SU-DHL-6 (cell line): Measurements from ENCODE around the gene NR2F2.

Experiments used
- H2AFZ ChIP-seq: fragments of 200-600 bp; sonication (generic); 2 replicates; pipeline ENCODE4 v1.6.1; 2014; ENCODE audit warnings: low read depth, mild to moderate bottlenecking, moderate library complexity, mixed read lengths, antibody characterized with exemption, low read length; ENCODE audit not compliant: severe bottlenecking
- H3F3A ChIP-seq: fragments of 200-600 bp; shearing (Covaris generic); 2 replicates; pipeline ENCODE4 v1.6.0; 2016; ENCODE audit warnings: antibody characterized with exemption, mild to moderate bottlenecking; ENCODE audit not compliant: insufficient read depth
- H3K27ac ChIP-seq: fragments of 200-600 bp; sonication (generic); 2 replicates; pipeline ENCODE4 v1.5.1; 2016; ENCODE audit warnings: low read depth, mild to moderate bottlenecking, low read length, moderate library complexity, mixed read lengths
- H3K27me3 ChIP-seq: fragments of 200-600 bp; sonication (generic), shearing (Covaris generic); 2 replicates; pipeline ENCODE4 v1.6.0; 2014; ENCODE audit warnings: mild to moderate bottlenecking, low read length
- H3K36me3 ChIP-seq: fragments of 200-600 bp; sonication (generic); 2 replicates; pipeline ENCODE4 v1.6.1; 2014; ENCODE audit warnings: mild to moderate bottlenecking, low read length, mixed read lengths
- H3K4me2 ChIP-seq: fragments of 300-600, 200-600 bp; shearing (Covaris generic), sonication (generic); 2 replicates; pipeline ENCODE4 v1.6.0; 2014; ENCODE audit warnings: low read length, low read depth, mild to moderate bottlenecking; ENCODE audit not compliant: poor library complexity, severe bottlenecking
- H3K4me3 ChIP-seq: fragments of 200-600 bp; sonication (generic); 2 replicates; pipeline ENCODE4 v1.5.1; 2014; ENCODE audit warnings: antibody characterized with exemption, low read length, mild to moderate bottlenecking, mixed read lengths; ENCODE audit not compliant: insufficient read depth, poor library complexity, severe bottlenecking
- H3K79me2 ChIP-seq: fragments of 200-600 bp; sonication (generic); 2 replicates; pipeline ENCODE4 v1.6.1; 2014; ENCODE audit warnings: mild to moderate bottlenecking, low read length, moderate library complexity; ENCODE audit not compliant: insufficient read depth
- H3K9ac ChIP-seq: fragments of 200-600 bp; sonication (generic); 2 replicates; pipeline ENCODE4 v1.7.0; 2014; ENCODE audit warnings: mild to moderate bottlenecking, low read length
- H3K9me2 ChIP-seq: fragments of 200-600 bp; sonication (generic); replicated peaks from 2 replicates; pipeline ENCODE4 v1.6.1; 2014; ENCODE audit warnings: low read length; ENCODE audit not compliant: insufficient read depth
- H3K9me3 ChIP-seq: fragments of 200-600 bp; sonication (generic); 2 replicates; pipeline ENCODE4 v1.6.1; 2014; ENCODE audit warnings: low read length, mixed read lengths; ENCODE audit not compliant: insufficient read depth
- H4K20me1 ChIP-seq: fragments of 200-600 bp; sonication (generic); 2 replicates; pipeline ENCODE4 v1.6.1; 2014; ENCODE audit warnings: low read depth, mild to moderate bottlenecking, antibody characterized with exemption, low read length, moderate library complexity, mixed read lengths
- EZH2phosphoT487 ChIP-seq: fragments of 200-600 bp; sonication (generic), shearing (Covaris generic); conservative IDR thresholded peaks from 2 replicates; pipeline ENCODE4 v1.6.1; 2018; ENCODE audit warnings: mild to moderate bottlenecking, antibody characterized with exemption, low read length, moderate library complexity, mixed read lengths
- TF ChIP-seq, protein P1 (sequence below): fragments of 200-600 bp; sonication (generic); IDR thresholded peaks from one replicate; pipeline ENCODE4 v1.5.1; 2017; ENCODE audit warnings: antibody characterized with exemption, mild to moderate bottlenecking, low read length, moderate library complexity; ENCODE audit not compliant: insufficient read depth, poor library complexity, severe bottlenecking

The NR2F2 gene

DNA sequence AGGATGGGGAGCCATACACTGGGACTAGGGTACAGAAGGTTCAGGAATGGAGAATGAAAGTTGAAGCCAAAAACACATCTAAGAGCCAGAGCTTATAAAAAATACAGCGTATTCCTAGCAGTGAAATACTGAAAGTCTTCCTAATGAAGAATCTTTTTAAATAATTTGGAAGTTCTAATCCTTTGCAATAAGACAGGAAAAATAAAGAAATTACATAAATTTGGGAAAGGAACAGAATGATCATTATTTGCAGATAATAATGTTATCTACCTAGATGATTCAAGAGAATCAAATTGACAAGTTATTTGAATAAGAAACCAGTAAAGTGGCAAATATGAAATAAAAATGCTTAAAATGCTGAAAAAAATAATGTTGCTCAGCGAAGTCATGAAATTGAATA lies 32.3 kb upstream of the NR2F2 start:
- Histone ChIP-seq H3K79me2 (no peaks in the 10 kb centered on the region), H3K27ac (no peak overlapping the region), H3K9ac (no peak overlapping the region), H3K9me3 (no peaks in the 10 kb centered on the region; the same call in 1 of the 2 replicates), H4K20me1 (no peaks in the 10 kb centered on the region), H3K4me2 (no peak overlapping the region), H3K4me3 (no peak overlapping the region), H3K27me3 (no peaks in the 10 kb centered on the region; the same call in 1 of the 2 replicates), H2AFZ (no peak overlapping the region), H3K9me2 (no peaks in the 10 kb centered on the region), H3K36me3 (no peaks in the 10 kb centered on the region), H3F3A (no peaks in the 10 kb centered on the region)
- TF ChIP-seq, protein P1, sequence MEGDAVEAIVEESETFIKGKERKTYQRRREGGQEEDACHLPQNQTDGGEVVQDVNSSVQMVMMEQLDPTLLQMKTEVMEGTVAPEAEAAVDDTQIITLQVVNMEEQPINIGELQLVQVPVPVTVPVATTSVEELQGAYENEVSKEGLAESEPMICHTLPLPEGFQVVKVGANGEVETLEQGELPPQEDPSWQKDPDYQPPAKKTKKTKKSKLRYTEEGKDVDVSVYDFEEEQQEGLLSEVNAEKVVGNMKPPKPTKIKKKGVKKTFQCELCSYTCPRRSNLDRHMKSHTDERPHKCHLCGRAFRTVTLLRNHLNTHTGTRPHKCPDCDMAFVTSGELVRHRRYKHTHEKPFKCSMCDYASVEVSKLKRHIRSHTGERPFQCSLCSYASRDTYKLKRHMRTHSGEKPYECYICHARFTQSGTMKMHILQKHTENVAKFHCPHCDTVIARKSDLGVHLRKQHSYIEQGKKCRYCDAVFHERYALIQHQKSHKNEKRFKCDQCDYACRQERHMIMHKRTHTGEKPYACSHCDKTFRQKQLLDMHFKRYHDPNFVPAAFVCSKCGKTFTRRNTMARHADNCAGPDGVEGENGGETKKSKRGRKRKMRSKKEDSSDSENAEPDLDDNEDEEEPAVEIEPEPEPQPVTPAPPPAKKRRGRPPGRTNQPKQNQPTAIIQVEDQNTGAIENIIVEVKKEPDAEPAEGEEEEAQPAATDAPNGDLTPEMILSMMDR: no peak
- no peak for TF ChIP-seq EZH2phosphoT487

DNA sequence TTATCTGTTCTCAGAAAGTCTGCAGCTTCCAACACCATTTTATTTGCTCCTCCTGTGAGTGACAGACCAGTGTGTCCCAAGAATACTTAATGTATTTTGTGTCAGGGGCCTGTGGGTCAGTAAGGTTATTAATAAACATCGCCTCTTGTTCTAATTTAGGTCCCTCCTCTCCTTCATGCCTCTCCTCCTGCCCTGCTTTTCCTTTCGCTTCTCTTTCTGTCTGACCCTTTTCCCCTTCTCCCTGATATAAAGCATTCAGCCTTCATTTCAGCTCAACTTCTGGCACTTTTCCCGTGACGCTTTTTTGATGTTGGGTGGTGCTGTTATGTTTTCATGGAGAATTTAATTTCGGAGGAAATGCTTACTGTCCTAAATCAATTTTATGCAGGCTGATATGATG lies 29.7 kb upstream of the NR2F2 start:
- Histone ChIP-seq H3F3A (no peaks in the 10 kb centered on the region), H3K9me2 (no peaks in the 10 kb centered on the region), H4K20me1 (no peaks in the 10 kb centered on the region), H3K9me3 (no peaks in the 10 kb centered on the region; the same call in 1 of the 2 replicates), H3K79me2 (no peaks in the 10 kb centered on the region), H3K27ac (no peak overlapping the region), H3K36me3 (no peaks in the 10 kb centered on the region), H3K27me3 (no peaks in the 10 kb centered on the region; the same call in 1 of the 2 replicates), H3K4me2 (no peak overlapping the region), H2AFZ (no peak overlapping the region), H3K9ac (no peak overlapping the region), H3K4me3 (no peak overlapping the region)
- TF ChIP-seq, protein P1: no peak
- TF ChIP-seq EZH2phosphoT487: no peak

DNA sequence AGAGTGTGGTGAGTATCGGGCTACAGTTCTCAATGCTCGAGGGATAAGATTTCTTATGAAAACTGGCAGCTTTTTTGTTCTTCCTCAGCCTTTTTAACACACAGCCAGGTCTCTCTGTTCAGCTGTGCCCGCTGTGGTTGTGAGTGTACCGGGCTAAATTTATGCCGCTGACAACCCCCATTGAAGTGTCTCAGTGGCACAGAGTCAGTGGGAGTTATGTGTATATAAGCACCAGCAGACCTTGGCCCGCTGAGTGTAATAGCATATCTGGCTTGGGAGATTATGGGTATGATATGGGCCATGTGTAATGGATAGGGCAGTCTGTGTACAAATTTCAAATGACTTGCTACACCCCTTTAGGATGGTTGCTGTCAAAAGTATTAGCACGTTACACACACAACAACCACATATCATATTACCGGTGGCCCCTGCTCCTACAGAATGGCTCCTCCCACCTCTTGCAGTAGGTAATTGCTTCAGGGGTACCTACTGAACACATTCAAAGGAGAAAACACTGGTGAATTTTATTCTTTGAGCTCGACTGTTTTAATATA lies 26.9 kb upstream of the NR2F2 start:
- H2AFZ ChIP-seq: no peak overlapping the region
- no peaks in the 10 kb centered on the region for H4K20me1 ChIP-seq
- H3K4me2 ChIP-seq: no peak overlapping the region
- no peak overlapping the region for H3K9ac ChIP-seq
- H3K27ac ChIP-seq: no peak overlapping the region
- TF ChIP-seq, protein P1: no peak
- no peak for TF ChIP-seq EZH2phosphoT487
- no peaks in the 10 kb centered on the region for H3K9me3 ChIP-seq
- H3K79me2 ChIP-seq: no peaks in the 10 kb centered on the region
- H3K4me3 ChIP-seq: no peak overlapping the region
- H3K9me2 ChIP-seq: no peaks in the 10 kb centered on the region
- no peaks in the 10 kb centered on the region for H3K36me3 ChIP-seq
- H3K27me3 ChIP-seq: no peaks in the 10 kb centered on the region; the same call in 1 of the 2 replicates
- no peaks in the 10 kb centered on the region for H3F3A ChIP-seq
